GM19395 (cell line): ENCODE data around the gene SART3.
A peak's percentile ranks its signal among the peaks of the same experiment; 100 is the strongest.
"Not testable (repeated sequence)": the region's sequence is repeated elsewhere in the genome, so short reads cannot be mapped to it uniquely, and the experiment has no call there.

Source experiments
- ATAC-seq: cut with Tn5 transposase; IDR thresholded peaks from one replicate; pipeline ENCODE4 v1.9.1; 2021; ENCODE audit warnings: mild to moderate bottlenecking, moderate library complexity; ENCODE audit not compliant: unreplicated experiment

The SART3 gene

DNA sequence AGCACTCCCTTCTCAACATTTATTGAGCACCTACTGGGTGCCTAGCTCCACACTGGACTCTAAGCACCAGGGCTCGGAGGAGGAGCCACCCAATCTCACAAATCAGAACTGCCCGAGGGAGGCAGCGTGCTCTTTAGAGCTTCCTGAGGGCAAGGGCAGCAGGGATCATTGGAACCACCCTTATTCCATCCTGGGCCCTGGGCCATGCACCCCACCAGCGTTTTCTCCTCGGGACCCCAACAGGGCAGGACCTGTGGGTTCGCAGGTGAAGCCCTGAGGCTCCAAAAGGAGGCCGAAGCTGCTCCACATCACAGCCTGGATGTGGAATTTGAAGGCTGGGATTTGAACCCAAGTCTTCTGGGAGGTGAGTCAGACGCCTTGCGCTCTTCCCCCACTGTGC is 21.5 kb upstream of the SART3 start:
- ATAC-seq = no peak

- ATAC-seq = no peak
These were observed 20.6 kb upstream of the SART3 start for GRCh38 chr12:108581311-108582227.

DNA sequence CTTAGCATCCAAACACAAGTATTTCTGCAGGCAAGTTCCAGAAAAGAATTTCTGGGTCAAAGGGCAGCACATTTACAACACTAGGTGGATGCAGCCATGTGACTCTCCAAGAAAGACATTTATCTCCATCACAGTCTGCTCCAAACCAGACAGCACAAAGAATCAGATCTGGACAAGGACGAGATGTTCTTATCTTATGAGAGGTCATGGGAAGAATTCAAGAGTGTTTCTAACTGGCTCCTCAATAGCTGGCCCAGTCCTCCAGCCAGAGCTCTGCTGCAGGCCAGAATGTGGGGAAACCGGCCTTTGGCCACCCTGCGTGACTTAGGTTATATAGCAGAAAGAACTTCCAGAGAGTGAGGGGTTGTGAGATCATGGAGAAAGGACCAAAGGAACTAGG is 19.6 kb upstream of the SART3 start:
- no peak for ATAC-seq

GRCh38 chr12:108578813-108579212 is 17.8 kb upstream of the SART3 start:
- no peak for ATAC-seq

- no peak for ATAC-seq
These were observed 17.3 kb upstream of the SART3 start for GRCh38 chr12:108578264-108578663.

DNA sequence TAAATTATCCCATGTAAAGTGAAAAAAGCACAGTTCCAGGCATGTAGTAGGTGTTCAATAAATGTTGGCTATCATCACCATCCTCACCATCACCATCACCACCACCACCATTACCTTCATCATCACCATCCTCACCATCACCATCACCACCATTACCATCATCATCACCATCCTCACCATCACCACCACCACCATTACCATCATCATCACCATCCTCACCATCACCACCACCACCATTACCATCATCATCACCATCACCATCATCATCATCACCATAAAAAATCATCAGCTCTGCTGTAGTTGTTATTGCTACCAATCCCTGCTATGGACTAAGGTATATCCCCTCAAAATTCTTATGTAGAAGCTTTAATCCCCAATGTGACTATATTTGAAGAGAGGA is 16.5 kb upstream of the SART3 start:
- no peak for ATAC-seq

DNA sequence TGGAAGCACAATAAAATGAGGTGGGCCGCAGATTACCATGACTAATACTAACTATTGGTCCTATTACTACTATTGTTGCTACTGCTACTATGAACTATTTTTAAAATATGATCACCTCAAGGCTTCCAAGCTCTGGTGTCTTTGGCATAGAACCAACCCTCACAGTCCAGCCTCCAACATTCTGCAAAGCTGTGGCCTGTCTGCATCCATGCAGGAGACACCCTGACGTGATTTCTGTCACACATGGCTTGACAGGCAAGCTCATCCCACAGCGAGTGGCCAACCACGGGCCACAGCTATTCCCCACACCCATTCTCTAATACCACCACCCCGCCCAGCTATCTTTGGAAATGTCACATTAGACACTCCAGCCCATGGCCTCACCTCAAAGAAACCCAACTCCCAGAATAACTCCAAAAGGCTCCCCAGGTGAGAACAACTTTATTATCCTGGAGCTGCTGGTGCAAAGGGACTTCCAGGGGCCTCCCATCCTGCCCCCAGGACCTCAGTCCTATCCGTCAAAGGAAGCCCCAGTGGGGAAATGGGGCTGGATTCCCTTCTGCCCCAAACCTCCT is 15.8 kb upstream of the SART3 start:
- no peak for ATAC-seq

DNA sequence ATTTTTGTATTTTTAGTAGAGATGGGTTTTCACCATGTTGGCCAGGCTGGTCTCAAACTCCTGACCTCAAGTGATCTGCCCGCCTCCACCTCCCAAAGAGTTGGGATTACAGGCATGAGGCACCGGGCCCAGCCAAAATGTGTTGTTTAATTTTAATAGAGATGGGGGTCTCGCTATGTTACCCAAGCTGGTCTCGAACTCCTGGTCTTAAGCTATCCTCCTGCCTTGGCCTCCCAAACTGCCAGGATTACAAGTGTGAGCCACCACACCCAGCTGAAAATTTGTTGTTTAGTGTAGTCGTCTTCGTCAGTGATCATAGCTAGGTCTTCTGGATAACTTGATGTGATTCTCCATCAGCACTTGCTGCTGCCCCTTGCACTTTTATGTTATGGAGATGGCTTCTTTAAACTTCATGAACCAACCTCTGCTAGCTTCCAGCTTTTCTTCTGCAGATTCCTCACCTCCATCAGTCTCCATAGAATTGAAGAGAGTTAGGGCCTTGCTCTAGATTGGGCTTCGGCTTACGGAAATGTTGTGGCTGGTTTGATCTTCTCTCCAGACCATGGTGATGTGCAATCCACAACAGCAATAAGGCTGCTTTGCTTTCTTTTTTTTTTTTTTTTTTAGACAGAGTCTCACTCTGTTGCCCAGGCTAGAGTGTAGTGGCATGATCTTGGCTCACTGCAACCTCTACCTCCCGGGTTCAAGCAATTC is 14.4 kb upstream of the SART3 start:
- ATAC-seq = no peak

GRCh38 chr12:108574276-108574675 is 13.3 kb upstream of the SART3 start:
- ATAC-seq = not testable (repeated sequence)

DNA sequence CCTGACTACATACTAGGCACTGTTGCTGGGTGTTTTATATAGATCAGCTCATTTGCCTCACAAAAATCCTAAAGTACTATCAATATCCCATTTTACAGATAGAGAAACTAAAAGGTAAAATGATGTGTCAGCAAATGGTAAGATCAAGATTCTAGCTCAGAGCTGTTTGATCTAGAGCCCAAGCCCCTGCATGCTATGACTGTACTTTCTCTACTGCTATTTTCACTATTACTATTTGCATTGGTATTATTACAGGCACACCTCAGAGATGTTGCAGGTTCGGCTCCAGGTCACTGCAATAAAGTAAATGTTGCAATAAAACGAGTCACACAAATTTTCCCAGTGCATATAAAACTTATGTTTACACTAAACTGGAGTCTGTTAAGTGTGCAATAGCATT is 12.3 kb upstream of the SART3 start:
- ATAC-seq = peak; percentile 33

DNA sequence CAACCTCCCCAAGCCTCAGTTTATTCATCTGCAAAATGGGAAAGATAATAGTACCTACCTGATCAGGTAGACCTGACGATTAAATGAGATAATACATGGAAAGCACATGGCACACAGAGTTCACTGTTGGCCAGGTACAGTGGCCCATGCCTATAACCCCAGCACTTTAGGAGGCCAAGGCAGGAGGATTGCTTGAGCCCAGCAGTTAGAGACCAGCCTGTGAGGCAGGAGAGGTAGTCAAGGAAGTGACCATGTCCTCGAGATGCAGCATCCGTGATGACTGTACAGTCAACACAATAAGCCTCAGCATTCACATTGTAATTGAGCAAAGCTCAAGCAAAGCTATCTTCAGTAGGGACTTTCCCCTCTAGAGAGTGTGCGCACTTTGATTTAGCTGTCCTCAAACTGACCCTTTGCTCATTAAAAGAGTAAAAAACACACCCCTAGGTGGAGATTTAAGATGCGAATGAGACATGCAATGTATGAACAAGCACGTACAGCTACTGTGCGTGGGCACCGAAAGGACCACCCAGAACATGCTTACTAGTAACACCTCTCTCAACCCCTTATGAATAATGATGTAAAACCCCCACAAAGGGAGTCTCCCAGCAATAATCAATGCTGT is 11.3 kb upstream of the SART3 start:
- ATAC-seq = no peak

- ATAC-seq = no peak
These were observed 10.7 kb upstream of the SART3 start for GRCh38 chr12:108571609-108572165.

- ATAC-seq = no peak
These were observed 10.0 kb upstream of the SART3 start for GRCh38 chr12:108570743-108571608.

GRCh38 chr12:108568338-108569154 is 7.6 kb upstream of the SART3 start:
- peak; percentile 78 for ATAC-seq

DNA sequence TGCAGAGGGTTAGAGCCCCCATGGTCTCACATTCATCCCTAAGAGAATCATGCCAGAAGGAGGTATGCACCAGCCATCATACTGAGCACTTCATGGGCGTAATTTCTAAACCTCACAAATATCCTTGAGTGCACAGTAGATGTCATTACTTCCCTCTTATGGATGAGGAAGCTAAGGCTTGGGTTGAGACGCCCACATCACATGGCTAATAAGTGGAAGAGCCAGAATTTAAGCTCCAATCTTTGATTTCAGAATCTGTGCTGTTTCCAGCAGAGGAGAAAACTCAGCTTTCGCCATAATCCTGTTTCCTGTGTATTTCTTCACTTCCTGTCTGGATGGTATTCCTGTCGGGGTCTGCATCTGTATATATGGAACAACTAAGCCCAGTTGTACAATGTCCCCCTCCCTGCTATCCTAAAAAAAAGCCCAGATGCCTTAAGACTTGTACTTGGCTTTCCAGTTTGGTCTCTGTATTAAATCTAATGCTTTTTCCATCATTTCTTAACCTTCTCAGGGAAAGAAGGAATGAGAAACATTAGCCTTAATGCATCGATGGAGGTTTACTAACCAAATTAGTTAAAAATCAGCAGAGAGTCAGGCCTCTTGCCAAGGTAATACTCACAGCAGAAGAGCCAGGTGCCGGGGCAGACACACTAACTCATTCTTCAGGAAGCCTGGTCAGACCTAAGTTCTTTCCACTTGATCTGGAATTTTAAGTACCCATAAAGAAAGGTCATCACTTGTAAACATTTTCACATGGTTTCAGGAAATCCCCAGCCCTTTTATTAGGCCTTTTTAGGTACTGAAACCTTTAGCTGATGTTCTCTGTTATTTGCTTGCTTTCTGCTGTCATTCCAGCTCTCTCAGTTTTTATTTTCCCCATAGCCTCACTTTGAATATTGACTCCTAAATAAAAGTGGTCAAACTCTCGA is 6.7 kb upstream of the SART3 start:
- ATAC-seq = no peak

GRCh38 chr12:108566452-108566851 is 5.5 kb upstream of the SART3 start:
- ATAC-seq = no peak

GRCh38 chr12:108565976-108566375 is 5.0 kb upstream of the SART3 start:
- ATAC-seq = no peak

GRCh38 chr12:108565146-108565545 is 4.2 kb upstream of the SART3 start:
- ATAC-seq = no peak
